Left ventricle myocardium inferior (tissue), 1 donor: ENCODE measurements around the gene BBIP1. TPM values are rescaled to one million over a fixed set of nuclear protein-coding genes. Genes with fewer than 3 reads are reported as not detected.
A peak's percentile ranks its signal among the peaks of the same experiment; 100 is the strongest.

Source experiments
- DNase-seq: peaks from one replicate; pipeline ENCODE4 v3.0.0-alpha.2; 2020
- H3K27ac ChIP-seq: fragments of 200-600 bp; replicated peaks from 2 replicates; pipeline ENCODE4 v1.8.0; 2021
- H3K27me3 ChIP-seq: fragments of 200-600 bp; 2 replicates; pipeline ENCODE4 v1.8.0; 2021; ENCODE audit warnings: low read depth
- H3K36me3 ChIP-seq: fragments of 200-600 bp; 2 replicates; pipeline ENCODE4 v1.8.0; 2021
- H3K4me1 ChIP-seq: fragments of 200-600 bp; 2 replicates; pipeline ENCODE4 v1.8.0; 2021
- H3K4me3 ChIP-seq: fragments of 200-600 bp; 2 replicates; pipeline ENCODE4 v1.8.0; 2021; ENCODE audit warnings: mild to moderate bottlenecking, moderate library complexity
- H3K9me3 ChIP-seq: fragments of 200-600 bp; replicated peaks from 2 replicates; pipeline ENCODE4 v1.8.0; 2021
- CTCF ChIP-seq: fragments of 200-600 bp; IDR thresholded peaks from 2 replicates; pipeline ENCODE4 v1.8.0; 2021; ENCODE audit warnings: antibody characterized with exemption, mild to moderate bottlenecking, borderline replicate concordance
- intact Hi-C: fragments of 100-400 bp; cut with micrococcal nuclease; formaldehyde crosslinking; loops from one replicate; pipeline ENCODE4 v1.11.0; 2022
- total RNA-seq: library from RNA; stranded (reverse); fragmentation: NEBNext Ultra II Directional; extraction: Animal tissue kit (Norgen Biotek cat#: 25700); gene quantifications from one replicate; pipeline ENCODE4 v1.2.1, GENCODE V29; 2021
- donor health status: DM: no; HTN: yes; CAD: no; lungs with severe emphysema.

Gene BBIP1
- total RNA-seq, 1 donor from 2014 or later, result 25.1 TPM

GRCh38 chr10:110881247-110881646, 37.7 kb downstream of the BBIP1 start:
- Histone ChIP-seq H3K4me1 (peaks cover 66% of the 10 kb centered on the region), H3K4me3 (peak overlapping the region; percentile 52), H3K27me3 (no peaks in the 10 kb centered on the region), H3K36me3 (peaks cover 62% of the 10 kb centered on the region), H3K9me3 (no peaks in the 10 kb centered on the region), H3K27ac (peak overlapping the region; percentile 75)
- DNase-seq, result no peak
- no peak for TF ChIP-seq CTCF
- intact Hi-C loops, result loop anchor here (10.0 kb wide), 1 partner anchor 276 kb away; no protein-coding TSS in a partner anchor

GRCh38 chr10:110880012-110880411, 39.0 kb downstream of the BBIP1 start:
- Histone ChIP-seq H3K4me3 (peak overlapping the region; percentile 52), H3K9me3 (no peaks in the 10 kb centered on the region), H3K27me3 (no peaks in the 10 kb centered on the region), H3K4me1 (peaks cover 71% of the 10 kb centered on the region), H3K36me3 (peaks cover 56% of the 10 kb centered on the region), H3K27ac (peak overlapping the region; percentile 75)
- no peak for TF ChIP-seq CTCF
- intact Hi-C loops, result loop anchor here (10.0 kb wide), 1 partner anchor 275 kb away; no protein-coding TSS in a partner anchor
- DNase-seq, result no peak

GRCh38 chr10:110876788-110877187, 42.2 kb downstream of the BBIP1 start:
- H3K4me3 ChIP-seq, result no peak overlapping the region
- H3K27ac ChIP-seq, result no peak overlapping the region
- DNase-seq, result no peak
- H3K36me3 ChIP-seq, result peaks cover 26% of the 10 kb centered on the region
- H3K4me1 ChIP-seq, result peaks cover 77% of the 10 kb centered on the region
- H3K9me3 ChIP-seq, result no peaks in the 10 kb centered on the region
- no peaks in the 10 kb centered on the region for H3K27me3 ChIP-seq
- TF ChIP-seq CTCF, result no peak
- intact Hi-C loops, result no loop called here

GRCh38 chr10:110876000-110876399, 43.0 kb downstream of the BBIP1 start:
- Histone ChIP-seq H3K36me3 (peaks cover 18% of the 10 kb centered on the region), H3K27ac (no peak overlapping the region), H3K9me3 (no peaks in the 10 kb centered on the region), H3K27me3 (no peaks in the 10 kb centered on the region), H3K4me3 (no peak overlapping the region), H3K4me1 (peaks cover 80% of the 10 kb centered on the region)
- intact Hi-C loops, result no loop called here
- no peak for TF ChIP-seq CTCF
- no peak for DNase-seq

- intact Hi-C loops, result no loop called here
- peaks cover 68% of the 10 kb centered on the region for H3K4me1 ChIP-seq
- peaks cover 17% of the 10 kb centered on the region for H3K36me3 ChIP-seq
- no peak for DNase-seq
- H3K4me3 ChIP-seq, result peak overlapping the region; percentile 98
- peak overlapping the region; percentile 98 for H3K27ac ChIP-seq
- H3K9me3 ChIP-seq, result no peaks in the 10 kb centered on the region
- TF ChIP-seq CTCF, result no peak
- H3K27me3 ChIP-seq, result no peaks in the 10 kb centered on the region
These were observed 45.0 kb downstream of the BBIP1 start for GRCh38 chr10:110873951-110874350.
